Kidney (tissue), 14 donors: ENCODE data around the gene BLVRA. TPM values are rescaled to one million over a fixed set of nuclear protein-coding genes. Genes with fewer than 3 reads are reported as not detected.
"Not testable (repeated sequence)": the region's sequence is repeated elsewhere in the genome, so short reads cannot be mapped to it uniquely, and the experiment has no call there.

ENCODE experiments used
- DNase-seq, 5 donors: peaks; one replicate each; pipeline ENCODE4 v3.0.0-alpha.2; 2013 to 2020
- FAIRE-seq: peaks from 2 replicates; lab custom pipeline; 2012; peaks lifted over from hg19 to GRCh38; lab: Jason Lieb, UNC
- H3K27ac ChIP-seq, 2 donors: one replicate each; pipeline ENCODE4 v1.7.0; 2013; ENCODE audit warnings: low read depth in 2 of 2, low read length in 2 of 2, inconsistent platforms in 1 of 2
- H3K27me3 ChIP-seq: one replicate; pipeline ENCODE4 v1.7.1; 2013; ENCODE audit warnings: low read length, inconsistent platforms; ENCODE audit not compliant: control insufficient read depth, insufficient read depth
- H3K36me3 ChIP-seq, 3 donors: one replicate each; pipeline versions ENCODE4 v1.7.0 to v1.7.1; 2013; ENCODE audit warnings: low read length in 3 of 3, control low read depth in 1 of 3, inconsistent platforms in 1 of 3; ENCODE audit not compliant: insufficient read depth in 3 of 3, control insufficient read depth in 2 of 3
- H3K4me1 ChIP-seq, 3 donors: one replicate each; pipeline versions ENCODE4 v1.7.0 to v1.7.1; 2013; ENCODE audit warnings: low read length in 3 of 3, inconsistent platforms in 1 of 3, low read depth in 1 of 3; ENCODE audit not compliant: control insufficient read depth in 2 of 3, insufficient read depth in 2 of 3
- H3K4me3 ChIP-seq, 3 donors: one replicate each; pipeline versions ENCODE4 v1.7.0 to v1.8.1; 2013; ENCODE audit warnings: low read length in 3 of 3, control low read depth in 1 of 3, inconsistent platforms in 1 of 3
- H3K9ac ChIP-seq, 3 donors: one replicate each; pipeline versions ENCODE4 v1.7.0 to v1.7.1; 2013; ENCODE audit warnings: low read length in 3 of 3, control low read depth in 1 of 3, inconsistent platforms in 1 of 3
- H3K9me3 ChIP-seq, 3 donors: one replicate each; pipeline versions ENCODE4 v1.7.0 to v1.7.1; 2013; ENCODE audit warnings: low read length in 3 of 3, control low read depth in 1 of 3, inconsistent platforms in 1 of 3; ENCODE audit not compliant: control insufficient read depth in 2 of 3, insufficient read depth in 1 of 3
- CTCF ChIP-seq: IDR thresholded peaks from 3 replicates; pipeline ENCODE4 v1.5.1; 2012; ENCODE audit warnings: mild to moderate bottlenecking, moderate library complexity, borderline replicate concordance; ENCODE audit not compliant: insufficient read depth; ENCODE audit errors: extremely low read depth
- intact Hi-C: fragments of 100-400 bp; cut with DNase I; formaldehyde crosslinking; loops from one replicate; pipeline ENCODE4 v1.11.1; 2022
- polyA plus RNA-seq: library from polyadenylated mRNA; stranded (reverse); fragments of 350-450 nt; fragmentation: Illumina TruSeq; extraction: RNeasy Lipid Tissue Mini Kit (QIAGEN cat#74804); gene quantifications from one replicate; pipeline ENCODE4 v1.2.3, GENCODE V29; 2014; ENCODE audit warnings: low read depth, low replicate concordance; ENCODE audit not compliant: insufficient read depth
- total RNA-seq: library from RNA; stranded (reverse); fragmentation: NEBNext Ultra II Directional; extraction: Animal tissue kit (Norgen Biotek cat#: 25700); gene quantifications from one replicate; pipeline ENCODE4 v1.2.1, GENCODE V29; 2021
- donor health status: control.
- donor health status: control.
- donor health status: control.
- donor health status: control.
- donor health status: control.
- donor health status: DM: yes; HTN: yes; CAD: no.
- donor health status: Normal renal cell carcinoma (clear cell type).

The BLVRA gene
- total and polyA plus RNA-seq, 2 donors from 2014 or later, result 69.6 to 86.9 TPM

GRCh38 chr7:43771573-43771972 lies 13.1 kb downstream of the BLVRA start:
- intact Hi-C loops, result no loop called here
- peaks cover 0 to 13% (median 2%) of the 10 kb centered on the region in 3 donors for H3K36me3 ChIP-seq
- no peak overlapping the region for H3K4me3 ChIP-seq
- peaks cover 0 to 13% (median 2%) of the 10 kb centered on the region in 3 donors for H3K4me1 ChIP-seq
- H3K9me3 ChIP-seq, result no peaks in the 10 kb centered on the region
- FAIRE-seq, result no peak
- no peak overlapping the region for H3K9ac ChIP-seq
- no peak for TF ChIP-seq CTCF
- no peak for DNase-seq
- H3K27ac ChIP-seq, result no peak overlapping the region
- no peaks in the 10 kb centered on the region for H3K27me3 ChIP-seq

GRCh38 chr7:43773268-43773667 lies 14.8 kb downstream of the BLVRA start:
- H3K27ac ChIP-seq, DNase-seq, intact Hi-C loops, H3K4me1 ChIP-seq, H3K9me3 ChIP-seq, H3K4me3 ChIP-seq, FAIRE-seq, H3K9ac ChIP-seq, H3K27me3 ChIP-seq: not testable (repeated sequence)
- peaks cover 0 to 13% (median 2%) of the 10 kb centered on the region in 3 donors for H3K36me3 ChIP-seq

GRCh38 chr7:43775255-43775654 lies 16.8 kb downstream of the BLVRA start:
- H3K27me3 ChIP-seq, H3K9ac ChIP-seq, intact Hi-C loops, H3K27ac ChIP-seq, DNase-seq, H3K4me3 ChIP-seq, H3K4me1 ChIP-seq, H3K9me3 ChIP-seq, FAIRE-seq: not testable (repeated sequence)
- H3K36me3 ChIP-seq, result peaks cover 1 to 16% (median 2%) of the 10 kb centered on the region in 3 donors

- H3K4me1 ChIP-seq, H3K27ac ChIP-seq, FAIRE-seq, H3K27me3 ChIP-seq, H3K9ac ChIP-seq, H3K36me3 ChIP-seq, intact Hi-C loops, DNase-seq, H3K4me3 ChIP-seq, H3K9me3 ChIP-seq: not testable (repeated sequence)
These were observed 20.0 kb downstream of the BLVRA start for GRCh38 chr7:43778293-43779044.
